GM18951 (cell line): ENCODE data around the gene CDC42.
"Not testable (repeated sequence)": the region's sequence is repeated elsewhere in the genome, so short reads cannot be mapped to it uniquely, and the experiment has no call there.

Source experiments
- POLR2A ChIP-seq: IDR thresholded peaks from 4 replicates; pipeline ENCODE4 v1.6.1; 2011; ENCODE audit warnings: mild to moderate bottlenecking; ENCODE audit not compliant: insufficient read length, insufficient read depth; ENCODE audit errors: extremely low read depth
- in situ Hi-C: fragments of 300-500 bp; cut with MboI; formaldehyde crosslinking; loops from one replicate; pipeline ENCODE4 v1.12.0; 2022; ENCODE audit warnings: low sequenced_read_pairs, mixed read lengths, inconsistent platforms; ENCODE audit not compliant: unreplicated experiment

The CDC42 gene

GRCh38 chr1:22052115-22053016, at the start of gene CDC42:
Gene CDC42, plus strand, starts transcription at chr1:22052709. Its CDS starts 25,770 bp downstream, at chr1:22078479.
- TF ChIP-seq POLR2A, result peak; percentile 95
- in situ Hi-C loops, result no loop called here

- in situ Hi-C loops, result not testable (repeated sequence)
Measured at GRCh38 chr1:22002875-22003274, 49.6 kb upstream of the CDC42 start.

- in situ Hi-C loops, result not testable (repeated sequence)
Measured at GRCh38 chr1:22003959-22004358, 48.5 kb upstream of the CDC42 start.

- in situ Hi-C loops, result not testable (repeated sequence)
Measured at GRCh38 chr1:22005261-22006149, 47.0 kb upstream of the CDC42 start.

- in situ Hi-C loops, result not testable (repeated sequence)
Measured at GRCh38 chr1:22006736-22007135, 45.8 kb upstream of the CDC42 start.

GRCh38 chr1:22007262-22007661, 45.2 kb upstream of the CDC42 start:
- in situ Hi-C loops, result not testable (repeated sequence)

GRCh38 chr1:22009566-22009965, 42.9 kb upstream of the CDC42 start:
- in situ Hi-C loops, result not testable (repeated sequence)

- in situ Hi-C loops, result not testable (repeated sequence)
Measured at GRCh38 chr1:22012752-22013151, 39.8 kb upstream of the CDC42 start.

- in situ Hi-C loops, result not testable (repeated sequence)
Measured at GRCh38 chr1:22014575-22015206, 37.8 kb upstream of the CDC42 start.

GRCh38 chr1:22018583-22019559, 33.6 kb upstream of the CDC42 start:
- peak; percentile 33 for TF ChIP-seq POLR2A
- in situ Hi-C loops, result no loop called here

GRCh38 chr1:22021061-22021460, 31.4 kb upstream of the CDC42 start:
- in situ Hi-C loops, result no loop called here
- no peak for TF ChIP-seq POLR2A

GRCh38 chr1:22024485-22025367, 27.8 kb upstream of the CDC42 start:
- no peak for TF ChIP-seq POLR2A

More at GRCh38 chr1:22024485-22025367, 27.8 kb upstream of the CDC42 start:
- in situ Hi-C loops, result no loop called here
